Coronary artery (tissue), 2 donors: ENCODE results near the gene TBL1X.
"Not testable (repeated sequence)": the region's sequence is repeated elsewhere in the genome, so short reads cannot be mapped to it uniquely, and the experiment has no call there.

ENCODE experiments used
- DNase-seq: peaks from one replicate; pipeline ENCODE4 v3.0.0-alpha.2; 2017; ENCODE audit warnings: low spot score
- H3K27ac ChIP-seq, 2 donors: fragments of 200-600 bp; sonication (generic); one replicate each; pipeline ENCODE4 v1.5.1; 2016 to 2019
- H3K4me3 ChIP-seq: fragments of 200-600 bp; sonication (generic); 2 replicates; pipeline ENCODE4 v1.5.1; 2016; ENCODE audit warnings: mild to moderate bottlenecking, moderate library complexity
- TF ChIP-seq, protein P1 (sequence below): fragments of 200-600 bp; sonication (generic); IDR thresholded peaks from one replicate; pipeline ENCODE4 v1.5.1; 2019; ENCODE audit warnings: antibody characterized with exemption

TBL1X gene

DNA sequence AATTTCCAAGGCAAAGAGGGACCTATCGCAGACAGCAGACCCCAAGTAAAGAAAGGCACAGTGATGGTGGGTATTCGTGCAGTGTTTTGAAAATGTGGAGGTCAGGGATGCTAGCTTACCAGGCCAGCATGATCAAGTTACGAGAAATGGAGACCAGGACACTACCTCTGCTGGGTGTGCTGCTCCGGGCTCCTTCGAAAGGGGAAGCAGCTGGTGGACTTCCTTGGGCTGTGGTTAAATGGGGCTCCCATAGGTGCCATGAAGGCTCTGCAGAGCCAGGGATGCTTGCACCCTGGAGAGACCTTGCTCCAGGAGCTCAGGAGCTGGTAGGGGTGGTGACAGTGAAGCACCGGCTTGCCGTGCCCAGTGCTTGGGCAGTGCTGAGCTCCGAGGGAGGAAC is 68.8 kb downstream of the TBL1X start:
- Histone ChIP-seq H3K4me3 (no peak overlapping the region), H3K27ac (no peak overlapping the region)
- TF ChIP-seq, protein P1, sequence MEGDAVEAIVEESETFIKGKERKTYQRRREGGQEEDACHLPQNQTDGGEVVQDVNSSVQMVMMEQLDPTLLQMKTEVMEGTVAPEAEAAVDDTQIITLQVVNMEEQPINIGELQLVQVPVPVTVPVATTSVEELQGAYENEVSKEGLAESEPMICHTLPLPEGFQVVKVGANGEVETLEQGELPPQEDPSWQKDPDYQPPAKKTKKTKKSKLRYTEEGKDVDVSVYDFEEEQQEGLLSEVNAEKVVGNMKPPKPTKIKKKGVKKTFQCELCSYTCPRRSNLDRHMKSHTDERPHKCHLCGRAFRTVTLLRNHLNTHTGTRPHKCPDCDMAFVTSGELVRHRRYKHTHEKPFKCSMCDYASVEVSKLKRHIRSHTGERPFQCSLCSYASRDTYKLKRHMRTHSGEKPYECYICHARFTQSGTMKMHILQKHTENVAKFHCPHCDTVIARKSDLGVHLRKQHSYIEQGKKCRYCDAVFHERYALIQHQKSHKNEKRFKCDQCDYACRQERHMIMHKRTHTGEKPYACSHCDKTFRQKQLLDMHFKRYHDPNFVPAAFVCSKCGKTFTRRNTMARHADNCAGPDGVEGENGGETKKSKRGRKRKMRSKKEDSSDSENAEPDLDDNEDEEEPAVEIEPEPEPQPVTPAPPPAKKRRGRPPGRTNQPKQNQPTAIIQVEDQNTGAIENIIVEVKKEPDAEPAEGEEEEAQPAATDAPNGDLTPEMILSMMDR: no peak
- DNase-seq: no peak

DNA sequence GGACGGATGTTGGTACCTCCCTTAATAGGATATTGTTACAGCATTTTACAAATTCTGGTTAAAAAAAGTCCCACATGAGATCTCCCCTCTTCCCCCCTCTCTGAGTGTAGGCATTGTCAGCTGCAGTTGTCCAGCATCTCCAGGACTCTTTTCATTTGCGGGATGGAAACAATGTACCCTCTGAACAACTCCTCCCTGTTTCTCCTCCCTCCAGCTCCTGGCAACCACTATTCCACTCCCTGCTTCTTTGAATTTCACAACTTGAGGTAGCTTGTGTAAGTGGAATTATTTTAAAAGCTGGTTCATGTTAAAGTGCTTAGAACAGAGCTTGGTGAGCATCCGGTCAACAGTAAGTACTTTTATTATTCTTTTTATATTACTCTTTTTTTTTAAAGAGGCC is 69.8 kb downstream of the TBL1X start:
- TF ChIP-seq, protein P1: no peak
- no peak overlapping the region for H3K4me3 ChIP-seq
- no peak for DNase-seq
- peak overlapping the region in 1 of 2 donors; percentile 10 for H3K27ac ChIP-seq

DNA sequence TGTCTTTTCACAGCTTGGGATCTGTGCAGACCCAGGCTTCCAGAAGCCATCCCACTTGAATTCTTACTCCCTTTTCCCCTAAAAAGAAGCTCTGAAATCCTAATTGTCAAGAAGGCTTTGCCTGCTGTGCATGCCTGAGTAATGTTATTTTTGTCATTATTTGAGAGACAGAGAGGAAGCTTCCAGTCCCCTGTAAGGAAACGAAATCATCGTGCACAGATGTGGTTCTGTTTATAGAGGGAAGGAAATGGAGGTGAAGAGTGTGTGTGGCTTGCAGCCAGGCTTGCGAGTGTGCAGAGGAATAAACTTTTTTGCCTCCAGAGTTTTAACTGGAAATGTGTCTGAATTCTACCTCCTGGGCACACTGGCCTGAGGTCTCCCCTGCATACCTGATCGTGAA is 70.2 kb downstream of the TBL1X start:
- no peak overlapping the region for H3K4me3 ChIP-seq
- no peak for DNase-seq
- H3K27ac ChIP-seq: no peak overlapping the region
- TF ChIP-seq, protein P1: no peak

DNA sequence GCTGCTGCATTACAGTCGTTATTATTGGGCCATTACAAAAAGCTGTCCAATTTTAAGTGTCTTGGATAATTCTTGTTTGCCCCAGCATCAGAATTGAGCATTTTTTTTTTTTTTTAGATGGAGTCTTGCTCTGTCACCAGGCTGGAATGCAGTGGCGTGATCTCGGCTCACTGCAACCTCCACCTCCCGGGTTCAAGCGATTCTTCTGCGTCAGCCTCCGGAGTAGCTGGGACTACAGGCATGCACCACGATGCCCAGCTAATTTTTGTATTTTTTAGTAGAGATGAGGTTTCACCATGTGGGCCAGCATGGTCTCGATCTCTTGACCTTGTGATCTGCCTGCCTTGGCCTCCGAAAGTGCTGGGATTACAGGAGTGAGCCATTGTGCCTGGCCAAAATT is 71.3 kb downstream of the TBL1X start:
- DNase-seq, H3K27ac ChIP-seq, H3K4me3 ChIP-seq: not testable (repeated sequence)

DNA sequence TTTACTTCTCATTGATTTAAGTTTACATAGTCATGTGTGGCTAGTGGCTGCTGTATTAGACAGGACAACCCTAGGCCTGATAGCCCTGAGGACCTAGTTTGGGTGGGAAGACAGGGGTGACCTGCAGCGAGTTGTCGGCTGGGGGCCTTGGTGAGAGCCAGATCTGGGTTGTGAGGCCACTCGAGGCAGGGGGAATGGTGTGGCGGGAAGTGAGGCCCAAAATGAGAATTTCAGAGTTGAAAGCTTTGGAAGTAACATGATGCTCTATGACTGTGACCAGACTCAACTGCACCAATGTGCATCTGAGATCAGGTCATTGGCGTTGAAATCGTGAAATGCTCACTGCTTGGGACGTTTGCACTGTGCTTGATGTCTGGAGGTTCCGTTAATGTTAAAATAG is 72.9 kb downstream of the TBL1X start:
- peak; percentile 60 for DNase-seq
- Histone ChIP-seq H3K4me3 (no peak overlapping the region), H3K27ac (no peak overlapping the region)
- TF ChIP-seq, protein P1: no peak

DNA sequence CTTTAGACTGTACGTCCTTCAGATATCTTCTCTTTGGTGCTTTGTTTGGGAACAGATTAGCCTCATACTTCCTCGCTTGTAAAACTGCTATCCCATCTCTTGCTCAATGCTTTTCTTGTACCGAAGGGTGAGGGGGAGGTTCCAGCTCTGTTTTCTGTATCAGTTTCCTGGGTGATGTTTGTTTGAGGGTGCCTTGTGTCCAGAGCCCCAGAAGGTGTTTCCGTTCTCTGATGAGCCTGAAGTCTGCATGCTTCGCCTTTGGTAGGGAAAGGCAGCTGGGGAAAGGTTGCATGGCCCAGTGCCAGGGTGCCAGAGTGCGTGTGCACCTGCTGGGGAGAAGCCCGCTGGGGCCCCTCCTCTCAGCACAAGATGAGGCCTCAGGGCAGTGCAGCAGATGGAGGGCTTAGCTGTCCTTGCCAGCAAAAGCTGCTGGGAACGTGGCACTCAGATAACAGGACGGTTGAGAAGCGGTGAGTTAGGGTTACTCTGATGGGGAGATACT is 73.7 kb downstream of the TBL1X start:
- Histone ChIP-seq H3K4me3 (no peak overlapping the region), H3K27ac (no peak overlapping the region)
- TF ChIP-seq, protein P1: no peak
- peak; percentile 21 for DNase-seq

DNA sequence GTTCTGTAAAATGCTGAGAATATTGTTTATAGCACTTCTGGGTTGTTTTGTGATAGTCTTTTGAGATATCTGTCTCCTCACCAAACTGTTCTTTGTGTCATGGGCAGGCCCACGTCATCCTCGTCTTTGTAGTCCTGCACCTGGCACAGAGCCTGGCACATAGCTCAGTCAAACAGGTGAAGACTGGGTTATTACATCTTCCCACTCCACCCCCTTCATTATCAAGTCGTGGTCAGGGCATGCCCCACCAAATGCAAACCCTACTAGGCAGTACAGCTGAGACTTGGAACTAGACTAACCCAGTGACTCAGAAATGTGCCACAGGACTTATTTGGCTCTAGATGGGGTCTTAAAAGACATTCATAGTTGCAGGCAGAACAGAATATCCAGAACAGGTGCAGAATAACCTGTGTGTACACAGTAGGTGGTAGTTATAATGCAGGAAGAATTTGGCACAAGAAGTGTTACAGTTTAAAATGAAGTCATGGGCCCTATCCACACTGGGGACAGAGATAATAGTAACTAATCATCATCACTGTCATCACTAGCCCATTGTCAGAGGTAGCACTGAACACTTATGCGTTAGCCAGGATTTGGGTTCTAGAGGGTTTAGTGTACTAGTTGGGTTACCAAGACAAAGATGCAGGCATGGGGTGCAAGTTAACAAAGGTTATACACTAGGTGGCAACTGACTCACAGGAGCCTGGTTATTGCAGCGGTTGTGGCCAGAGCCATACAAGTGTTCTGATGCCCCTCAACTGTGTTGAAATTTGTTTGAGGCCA is 74.9 kb downstream of the TBL1X start:
- Histone ChIP-seq H3K4me3 (no peak overlapping the region), H3K27ac (no peak overlapping the region)
- TF ChIP-seq, protein P1: no peak
- DNase-seq: no peak
